HuH-7.5 (cell line): ENCODE results near the gene ACKR3.

ENCODE experiments used
- DNase-seq: peaks from one replicate; pipeline ENCODE4 v3.0.0; 2011; ENCODE audit warnings: low spot score

The ACKR3 gene

DNA sequence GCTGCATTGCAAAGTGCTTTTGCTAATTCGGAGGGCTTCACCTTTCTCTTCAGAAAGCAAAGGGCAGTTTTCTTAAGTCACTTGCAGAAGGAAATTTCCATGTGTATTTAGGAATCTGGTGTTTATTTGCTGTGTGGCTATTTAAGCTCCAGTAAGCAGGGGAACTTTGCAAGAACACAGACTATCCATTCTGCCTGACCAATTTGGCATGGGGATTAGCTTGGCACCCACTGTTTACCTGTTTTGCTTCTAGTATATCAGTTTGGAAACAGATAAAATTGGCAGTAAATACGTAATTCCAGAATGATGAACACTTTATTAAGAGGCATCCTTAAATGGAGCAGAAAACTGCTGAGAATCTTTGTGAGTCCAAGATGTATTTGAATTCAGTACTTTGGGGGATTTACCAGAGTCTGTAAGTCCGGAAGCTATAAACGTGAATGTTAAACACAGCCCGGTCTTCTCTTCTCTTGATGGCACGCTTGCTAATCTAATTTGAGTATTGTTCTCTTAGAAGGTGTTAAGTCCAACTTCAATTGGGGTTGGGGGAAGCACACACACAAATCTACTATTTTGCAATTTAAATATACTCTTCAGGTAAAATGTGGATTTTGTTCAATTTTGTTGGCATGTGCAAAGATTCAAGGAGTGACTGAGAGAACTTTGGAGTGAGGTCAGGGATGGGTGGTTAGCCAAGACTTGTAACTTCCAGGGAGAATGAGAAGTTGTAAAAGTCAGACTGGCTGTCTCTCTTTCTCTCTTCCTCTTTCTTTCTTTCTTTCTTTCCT lies 650 bp downstream of the ACKR3 start:
- DNase-seq: no peak

GRCh38 chr2:236571145-236571544 lies 1.5 kb downstream of the ACKR3 start:
- DNase-seq: no peak

- no peak for DNase-seq
Measured at GRCh38 chr2:236572482-236572881, 2.9 kb downstream of the ACKR3 start.

DNA sequence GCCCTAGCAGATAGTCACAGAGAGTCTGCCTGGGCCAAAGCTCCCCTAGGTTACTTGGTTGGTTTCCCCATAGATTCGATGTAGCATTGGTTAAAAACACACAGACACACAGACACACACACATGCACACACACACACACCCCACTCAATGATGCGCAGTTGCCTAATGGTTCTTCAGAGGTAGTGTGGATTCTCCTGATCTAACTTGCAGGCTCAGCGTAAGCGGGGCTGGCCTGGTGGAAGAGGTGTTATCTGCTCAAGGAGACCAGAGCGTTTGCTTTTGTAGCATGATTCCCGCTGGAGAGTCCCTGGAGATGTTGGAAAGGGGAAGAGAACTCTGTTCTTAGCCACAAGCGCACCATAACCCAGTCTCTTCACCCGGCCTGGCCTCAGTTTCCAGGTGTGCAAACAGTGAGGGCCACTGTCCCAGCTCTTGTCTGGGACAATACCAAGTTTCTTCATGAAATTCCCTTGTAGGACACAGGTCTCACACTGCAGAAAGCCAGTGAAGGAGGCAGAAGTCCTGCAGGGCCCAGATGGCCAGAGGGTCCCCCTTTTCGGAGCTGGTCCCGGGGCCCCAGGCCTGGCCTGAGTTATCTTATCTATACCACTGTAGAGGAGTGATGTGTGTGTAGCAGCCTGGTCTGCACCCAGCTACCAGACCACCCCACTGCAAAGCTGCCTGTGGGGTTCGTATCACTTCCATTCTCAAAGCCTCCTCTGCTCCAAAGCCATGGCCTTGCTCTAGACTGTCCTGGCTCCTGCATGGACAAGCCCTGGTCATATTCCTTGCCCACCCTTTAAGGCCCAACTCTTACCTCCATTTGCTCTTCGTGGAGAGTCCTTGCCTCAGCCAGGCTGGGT lies 3.7 kb downstream of the ACKR3 start:
- no peak for DNase-seq

DNA sequence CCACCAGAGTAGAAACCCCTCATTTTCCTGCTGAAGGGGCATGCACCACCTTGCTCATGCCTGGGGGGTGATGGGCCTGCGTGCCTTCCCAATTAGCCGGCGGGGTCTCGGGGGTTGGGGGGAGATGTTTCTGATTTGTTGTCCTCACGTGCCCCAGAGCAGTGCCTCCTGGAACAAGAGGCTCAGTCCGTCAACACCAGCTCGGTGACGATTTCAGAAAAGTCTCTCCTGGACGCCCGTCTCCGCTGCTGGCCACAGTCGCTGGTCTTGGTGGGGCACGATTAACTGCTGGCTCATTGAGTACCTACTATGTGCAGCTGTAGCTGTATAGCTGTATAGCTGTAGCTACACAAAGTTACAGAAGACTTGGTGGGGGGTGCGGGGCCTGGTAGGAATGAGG lies 4.4 kb downstream of the ACKR3 start:
- no peak for DNase-seq

DNA sequence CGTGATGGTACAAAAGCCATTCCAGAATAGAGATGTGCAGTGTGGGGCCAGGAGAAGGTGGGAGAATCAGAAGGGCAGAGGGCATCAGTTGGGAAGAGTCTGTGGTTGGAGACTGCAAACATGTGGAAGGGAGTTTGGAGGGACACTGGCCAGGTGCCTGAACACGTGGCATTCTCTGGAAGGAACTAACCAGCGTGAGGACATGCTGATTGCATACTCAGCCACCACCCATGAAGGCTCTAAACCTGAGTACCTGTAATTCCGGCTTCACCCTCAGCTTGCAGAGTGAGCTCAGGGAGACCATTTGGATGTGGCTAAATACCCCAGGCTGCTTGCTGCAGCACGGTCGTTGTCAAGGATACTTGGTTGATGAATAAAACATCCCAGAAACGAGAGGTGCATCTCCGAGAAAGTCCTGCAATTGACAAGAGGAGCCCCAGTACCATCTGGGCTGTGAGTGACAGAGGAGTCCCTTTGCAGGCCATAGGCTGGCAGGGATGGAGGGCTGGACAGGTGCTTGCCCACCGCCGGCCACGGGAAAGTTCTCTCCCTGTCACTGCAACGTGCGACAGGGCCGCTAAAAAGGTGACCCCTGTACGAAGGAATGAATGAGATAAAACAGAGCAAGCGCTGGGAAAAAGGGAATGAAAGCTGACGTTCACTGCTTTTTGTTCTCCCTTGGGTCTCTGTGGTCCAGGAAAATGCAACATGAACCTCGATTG lies 5.0 kb downstream of the ACKR3 start:
- DNase-seq: no peak

DNA sequence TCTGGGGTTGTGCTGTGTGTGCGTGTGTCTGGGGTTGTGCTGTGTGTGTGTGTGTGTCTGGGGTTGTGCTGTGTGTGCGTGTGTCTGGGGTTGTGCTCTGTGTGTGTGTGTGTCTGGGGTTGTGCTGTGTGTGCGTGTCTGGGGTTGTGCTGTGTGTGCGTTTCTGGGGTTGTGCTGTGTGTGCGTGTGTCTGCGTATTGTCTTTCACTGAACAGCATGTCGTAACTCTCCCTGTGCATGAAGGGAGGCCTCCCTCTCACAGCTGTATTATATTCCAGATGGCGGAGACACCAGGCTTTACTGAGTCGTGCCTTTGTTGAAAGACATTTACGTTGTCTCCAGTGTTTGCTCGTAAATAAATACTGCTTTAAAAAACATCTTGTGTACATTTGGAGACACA lies 5.9 kb downstream of the ACKR3 start:
- no peak for DNase-seq

- no peak for DNase-seq
Measured at GRCh38 chr2:236576087-236576486, 6.5 kb downstream of the ACKR3 start.

DNA sequence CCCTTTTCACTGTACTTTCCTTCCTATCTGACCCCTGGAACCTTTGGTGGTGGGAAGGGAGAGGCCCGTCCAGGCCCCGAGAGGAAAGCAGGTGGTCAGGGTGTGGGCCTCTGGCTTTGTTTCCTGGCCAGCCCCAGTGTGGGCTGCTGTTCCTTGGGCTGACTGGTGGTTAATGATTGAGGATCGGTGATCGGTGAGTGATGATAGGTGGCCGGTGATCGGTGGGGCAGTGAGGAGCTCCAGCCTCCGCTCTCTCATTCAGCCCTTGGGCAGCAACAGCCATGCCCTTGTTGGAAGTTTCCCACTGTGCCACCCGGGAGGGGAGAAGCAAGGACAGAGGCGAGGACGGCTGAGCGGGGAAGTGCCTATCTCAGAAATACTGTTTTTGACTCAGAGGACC lies 7.3 kb downstream of the ACKR3 start:
- no peak for DNase-seq

DNA sequence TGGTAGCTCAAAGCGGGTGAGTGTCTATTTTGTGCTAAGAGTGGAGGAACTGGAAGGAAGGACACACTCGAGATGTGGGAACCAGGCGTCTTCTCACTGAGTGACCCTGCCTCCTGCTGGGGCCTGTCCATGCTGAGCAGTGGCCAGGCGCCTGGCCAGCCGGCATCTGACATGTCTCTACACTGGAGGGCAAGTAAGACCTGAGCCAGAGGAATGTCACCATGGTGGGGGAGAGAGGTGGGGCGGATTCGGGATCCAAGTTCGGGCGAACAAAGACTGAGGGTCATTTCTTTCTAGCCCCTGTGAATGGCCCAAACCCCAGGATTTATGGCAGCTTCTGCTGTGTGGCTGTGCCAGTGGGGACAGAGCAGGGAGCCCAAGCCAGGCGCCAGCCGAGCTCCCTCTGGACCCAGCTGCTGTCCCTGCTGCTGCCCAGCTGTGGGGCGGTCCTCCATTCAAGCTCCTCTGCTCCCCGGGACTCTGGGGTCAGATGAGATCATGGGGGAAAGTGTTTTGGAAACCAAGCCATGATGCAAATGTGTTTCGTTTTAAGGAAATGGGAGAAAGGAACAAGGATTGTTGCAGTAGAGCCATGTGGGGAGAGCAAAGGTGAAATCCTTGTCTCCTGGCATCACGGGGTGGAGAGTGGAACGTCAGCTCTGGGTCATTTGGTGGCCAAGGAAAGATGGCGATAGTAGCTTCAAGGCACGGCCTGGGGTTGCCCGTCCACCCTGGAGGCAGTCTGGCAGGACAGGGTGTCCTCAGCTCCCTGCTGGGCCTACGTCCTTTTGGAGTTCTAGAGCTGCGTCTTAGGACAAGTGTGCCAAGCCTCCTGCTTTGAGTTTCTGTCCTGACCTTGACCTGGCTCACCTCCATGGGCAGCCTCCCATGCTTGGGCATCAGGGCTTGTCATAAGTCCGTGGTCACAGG lies 8.1 kb downstream of the ACKR3 start:
- no peak for DNase-seq

DNA sequence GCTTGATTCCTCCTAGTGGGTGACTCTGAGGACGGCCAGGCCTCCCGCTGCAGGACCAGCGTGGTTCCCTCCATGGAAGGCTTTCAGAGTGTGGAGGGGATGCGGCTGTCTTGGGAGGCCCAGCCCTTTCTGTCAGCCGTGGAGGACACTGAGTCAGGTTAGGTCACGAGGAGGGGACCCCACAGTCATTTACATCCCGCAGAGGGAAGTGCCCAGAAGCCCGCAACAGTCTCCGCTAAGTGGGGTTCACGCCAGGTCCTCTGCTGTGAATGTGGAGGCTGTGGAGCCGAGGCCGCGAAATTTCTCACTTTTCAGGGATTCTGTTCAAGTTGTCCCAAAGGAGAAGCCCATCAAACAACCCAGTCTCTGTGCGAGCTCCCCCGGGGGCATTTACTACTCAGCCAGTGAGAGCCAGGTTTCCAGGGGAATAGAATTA lies 8.8 kb downstream of the ACKR3 start:
- DNase-seq: no peak

GRCh38 chr2:236579048-236579745 lies 9.6 kb downstream of the ACKR3 start:
- DNase-seq: no peak

DNA sequence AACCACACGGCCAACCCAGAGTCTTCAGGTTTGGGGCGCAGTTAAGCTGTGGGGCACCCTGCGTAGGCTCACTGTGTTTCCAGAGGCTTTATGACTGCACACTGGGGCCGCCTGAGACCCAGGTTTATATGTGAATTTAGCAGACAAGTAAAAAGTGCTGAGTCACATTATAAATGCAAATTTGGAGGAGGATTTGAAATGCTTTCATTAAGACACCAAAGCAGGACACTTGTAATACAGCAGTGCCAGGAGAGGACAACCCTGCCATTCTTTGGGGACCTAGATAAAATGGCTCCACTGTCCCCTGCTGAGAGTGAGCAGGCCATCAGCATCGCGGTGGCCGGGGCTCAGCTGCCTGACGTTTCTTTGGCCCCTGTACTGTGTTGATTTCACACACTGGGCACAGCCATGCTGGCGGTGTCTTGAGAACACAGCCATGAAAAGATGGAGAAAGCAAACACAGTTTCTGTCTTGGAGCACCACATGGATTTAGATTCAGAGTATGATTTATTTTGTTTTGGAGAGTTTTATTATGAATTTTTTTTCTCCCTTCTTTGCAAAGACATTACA lies 10.2 kb downstream of the ACKR3 start:
- DNase-seq: no peak

DNA sequence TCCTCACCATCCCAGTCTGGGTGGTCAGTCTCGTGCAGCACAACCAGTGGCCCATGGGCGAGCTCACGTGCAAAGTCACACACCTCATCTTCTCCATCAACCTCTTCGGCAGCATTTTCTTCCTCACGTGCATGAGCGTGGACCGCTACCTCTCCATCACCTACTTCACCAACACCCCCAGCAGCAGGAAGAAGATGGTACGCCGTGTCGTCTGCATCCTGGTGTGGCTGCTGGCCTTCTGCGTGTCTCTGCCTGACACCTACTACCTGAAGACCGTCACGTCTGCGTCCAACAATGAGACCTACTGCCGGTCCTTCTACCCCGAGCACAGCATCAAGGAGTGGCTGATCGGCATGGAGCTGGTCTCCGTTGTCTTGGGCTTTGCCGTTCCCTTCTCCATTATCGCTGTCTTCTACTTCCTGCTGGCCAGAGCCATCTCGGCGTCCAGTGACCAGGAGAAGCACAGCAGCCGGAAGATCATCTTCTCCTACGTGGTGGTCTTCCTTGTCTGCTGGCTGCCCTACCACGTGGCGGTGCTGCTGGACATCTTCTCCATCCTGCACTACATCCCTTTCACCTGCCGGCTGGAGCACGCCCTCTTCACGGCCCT lies 11.2 kb downstream of the ACKR3 start:
- no peak for DNase-seq

GRCh38 chr2:236581546-236581945 lies 11.9 kb downstream of the ACKR3 start:
- no peak for DNase-seq

DNA sequence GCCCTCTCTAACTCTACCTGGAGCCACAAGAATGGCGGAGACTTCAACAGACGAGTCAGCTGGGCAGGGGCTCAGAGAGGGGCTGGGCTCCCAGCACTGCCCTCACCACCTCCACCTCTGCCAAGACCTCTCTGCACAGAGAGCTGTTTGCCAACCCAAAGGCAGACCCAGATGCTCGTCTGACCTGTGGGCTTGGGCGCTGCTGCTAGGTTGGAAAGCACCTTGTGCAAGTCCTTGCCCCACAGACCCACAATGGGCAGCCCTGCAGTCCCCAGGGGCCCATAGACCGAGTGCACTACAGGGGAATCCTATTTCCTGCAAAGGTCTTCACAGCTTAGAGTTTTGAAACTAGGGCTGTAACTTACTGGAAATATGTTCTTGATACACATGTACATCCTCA lies 13.3 kb downstream of the ACKR3 start:
- no peak for DNase-seq

DNA sequence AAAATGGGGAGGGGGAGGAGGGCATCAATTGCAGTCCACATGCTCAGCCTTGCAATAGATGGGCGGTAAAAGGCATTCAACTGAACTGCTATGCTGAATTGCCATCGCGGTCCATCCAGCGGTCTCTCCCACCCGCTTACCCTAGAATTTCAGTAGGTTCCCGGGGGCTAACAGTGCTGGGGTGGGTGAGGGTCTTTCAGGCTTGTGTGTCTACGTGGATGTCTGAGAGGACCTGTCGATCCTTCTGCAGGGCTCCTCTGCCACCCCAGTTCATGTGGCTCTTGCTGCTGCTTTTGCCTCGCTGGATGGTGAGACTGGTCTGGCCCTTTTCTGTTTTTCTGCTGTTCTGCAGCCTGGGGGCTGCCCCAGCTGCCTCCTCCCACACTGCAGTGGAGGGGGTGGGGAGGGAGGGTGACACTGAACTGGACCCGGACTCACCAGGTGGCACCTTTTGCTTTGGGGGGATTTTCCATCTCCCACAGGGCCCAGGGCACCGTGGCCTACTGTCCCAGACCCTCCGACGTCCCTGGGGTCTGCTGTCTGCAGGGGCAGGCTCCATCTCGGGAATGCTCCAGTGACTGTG lies 14.1 kb downstream of the ACKR3 start:
- DNase-seq: no peak

- no peak for DNase-seq
Measured at GRCh38 chr2:236584521-236585384, 15.1 kb downstream of the ACKR3 start.

DNA sequence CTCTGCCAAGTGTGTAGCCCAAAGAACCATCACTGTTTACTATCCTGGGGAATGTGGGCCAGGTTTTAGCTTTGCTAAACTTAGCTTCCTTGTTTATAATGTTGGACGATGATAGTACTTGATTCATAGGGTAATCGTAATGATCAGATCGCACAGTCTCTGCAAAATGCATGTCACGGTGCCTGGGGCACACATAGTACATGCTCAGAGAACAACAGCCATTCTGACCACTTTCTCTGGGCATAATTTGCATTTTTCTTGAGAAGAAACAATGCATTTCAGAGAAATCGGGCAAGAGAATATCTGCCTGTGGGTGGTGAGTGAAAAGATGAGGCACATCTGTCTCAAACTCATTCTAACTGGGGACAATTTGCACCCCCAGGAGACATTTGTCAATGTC lies 16.3 kb downstream of the ACKR3 start:
- no peak for DNase-seq
